Measurements from ENCODE around the gene TEX2. TPM values are rescaled to one million over a fixed set of nuclear protein-coding genes. Genes with fewer than 3 reads are reported as not detected.

The TEX2 gene
- total RNA-seq, 4 donors from 2014 or later: 35.5 to 41.3 (median 36.9) TPM

GRCh38 chr17:64252831-64253230 lies 10.2 kb downstream of the TEX2 start:
- no peak for DNase-seq (ENCODE audit: low spot score in 2 of 2)
- TF ChIP-seq CTCF (IDR thresholded peaks at IDR 0.05): no peak
- TF ChIP-seq EP300 (IDR thresholded peaks at IDR 0.05): no peak
- peaks cover 7% of the 10 kb centered on the region for H3K4me1 ChIP-seq
- H3K4me3 ChIP-seq: no peak overlapping the region
- 94% methylated on average over 1 of the region's 1 CpG for WGBS
- H3K9me3 ChIP-seq: no peaks in the 10 kb centered on the region
- no peak overlapping the region for H3K27ac ChIP-seq
- H3K36me3 ChIP-seq: no peaks in the 10 kb centered on the region
- no peaks in the 10 kb centered on the region for H3K27me3 ChIP-seq

- Histone ChIP-seq H3K27ac (no peak overlapping the region), H3K4me3 (no peak overlapping the region), H3K4me1 (no peaks in the 10 kb centered on the region), H3K36me3 (no peaks in the 10 kb centered on the region), H3K27me3 (no peaks in the 10 kb centered on the region), H3K9me3 (no peaks in the 10 kb centered on the region)
- no peak for DNase-seq (ENCODE audit: low spot score in 2 of 2)
- 89% methylated on average over 4 of the region's 4 CpGs for WGBS
- TF ChIP-seq CTCF (IDR thresholded peaks at IDR 0.05) (no peak), EP300 (IDR thresholded peaks at IDR 0.05) (no peak), POLR2AphosphoS5 (IDR thresholded peaks at IDR 0.05) (no peak), POLR2A (IDR thresholded peaks at IDR 0.05) (no peak)
These were observed 12.7 kb downstream of the TEX2 start for GRCh38 chr17:64250233-64250835.

- 85% methylated on average over 1 of the region's 1 CpG for WGBS
- H3K9me3 ChIP-seq: no peaks in the 10 kb centered on the region
- H3K27ac ChIP-seq: no peak overlapping the region
- no peak overlapping the region for H3K4me3 ChIP-seq
- DNase-seq (ENCODE audit: low spot score in 2 of 2): no peak
- TF ChIP-seq POLR2A (IDR thresholded peaks at IDR 0.05) (no peak), POLR2AphosphoS5 (IDR thresholded peaks at IDR 0.05) (no peak), CTCF (IDR thresholded peaks at IDR 0.05) (no peak), EP300 (IDR thresholded peaks at IDR 0.05) (no peak)
- no peaks in the 10 kb centered on the region for H3K36me3 ChIP-seq
- no peaks in the 10 kb centered on the region for H3K4me1 ChIP-seq
- no peaks in the 10 kb centered on the region for H3K27me3 ChIP-seq
These were observed 15.2 kb downstream of the TEX2 start for GRCh38 chr17:64247836-64248235.

GRCh38 chr17:64245218-64246145 lies 17.6 kb downstream of the TEX2 start:
- WGBS: 89% methylated on average over 11 of the region's 11 CpGs

More at GRCh38 chr17:64245218-64246145, 17.6 kb downstream of the TEX2 start:
- Histone ChIP-seq H3K4me3 (no peak overlapping the region), H3K36me3 (no peaks in the 10 kb centered on the region), H3K27ac (no peak overlapping the region), H3K9me3 (no peaks in the 10 kb centered on the region), H3K4me1 (peaks cover 10% of the 10 kb centered on the region), H3K27me3 (no peaks in the 10 kb centered on the region)
- TF ChIP-seq POLR2AphosphoS5 (IDR thresholded peaks at IDR 0.05): no peak
- TF ChIP-seq CTCF (IDR thresholded peaks at IDR 0.05): no peak
- TF ChIP-seq EP300 (IDR thresholded peaks at IDR 0.05): no peak
- no peak for TF ChIP-seq POLR2A (IDR thresholded peaks at IDR 0.05)
- DNase-seq (ENCODE audit: low spot score in 2 of 2): no peak
